Naive thymus-derived CD4-positive, alpha-beta T cell (primary cell): Measurements from ENCODE around the gene CSRP1. TPM values are rescaled to one million over a fixed set of nuclear protein-coding genes. Genes with fewer than 3 reads are reported as not detected.

ENCODE experiments used
- ATAC-seq: fragments of 150-1000 bp; cut with Tn5 transposase; 2 replicates; pipeline ENCODE4 v1.10.0; 2021; ENCODE audit warnings: mild to moderate bottlenecking, moderate library complexity
- CTCF ChIA-PET: fragments of 350-600 bp; sonication (Branson Sonifier 250); formaldehyde crosslinking; loops from one replicate; lab custom pipeline; 2021; ENCODE audit warnings: antibody characterized with exemption; lab: Charles Lee
- POLR2A ChIA-PET: fragments of 350-600 bp; sonication (Branson Sonifier 250); formaldehyde crosslinking; loops from one replicate; lab custom pipeline; 2021; ENCODE audit warnings: antibody characterized with exemption, inconsistent platforms; lab: Charles Lee
- DNase-seq, 9 donors: peaks; one replicate each; pipeline versions ENCODE4 v3.0.0 to v3.0.0-alpha.2; 2020 to 2022; ENCODE audit warnings: mixed read lengths in 1 of 9
- H3K27ac ChIP-seq: one replicate; pipeline ENCODE4 v1.7.0; 2013; ENCODE audit warnings: mild to moderate bottlenecking, low read depth, low read length, moderate library complexity
- H3K27me3 ChIP-seq, 2 donors: one replicate each; pipeline ENCODE4 v1.7.0; 2013; ENCODE audit warnings: low read length in 2 of 2, mild to moderate bottlenecking in 2 of 2, moderate library complexity in 2 of 2; ENCODE audit not compliant: control insufficient read depth in 2 of 2, insufficient read depth in 2 of 2
- H3K36me3 ChIP-seq, 3 experiments: 1 replicate in 2 of 3; 2 replicates in 1 of 3; pipeline ENCODE4 v1.7.0; 2013; ENCODE audit warnings: low read length in 3 of 3, mild to moderate bottlenecking in 3 of 3, moderate library complexity in 1 of 3; ENCODE audit not compliant: insufficient read depth in 3 of 3, control insufficient read depth in 2 of 3
- H3K4me1 ChIP-seq, 2 donors: one replicate each; pipeline ENCODE4 v1.7.0; 2013; ENCODE audit warnings: low read length in 2 of 2, mild to moderate bottlenecking in 2 of 2, moderate library complexity in 1 of 2; ENCODE audit not compliant: control insufficient read depth in 2 of 2, insufficient read depth in 2 of 2
- H3K4me3 ChIP-seq: 2 replicates; pipeline ENCODE4 v1.7.0; 2013; ENCODE audit warnings: mild to moderate bottlenecking, low read length
- H3K9me3 ChIP-seq, 3 experiments: 1 replicate in 2 of 3; 2 replicates in 1 of 3; pipeline ENCODE4 v1.7.0; 2013; ENCODE audit warnings: low read length in 3 of 3; ENCODE audit not compliant: control insufficient read depth in 2 of 3
- H3K27ac Mint-ChIP-seq, 9 donors: one replicate each; pipeline ENCODE4 v1.8.0; 2020 to 2022; ENCODE audit warnings: mixed read lengths in 9 of 9, mild to moderate bottlenecking in 8 of 9, moderate library complexity in 5 of 9, inconsistent platforms in 2 of 9
- H3K27me3 Mint-ChIP-seq, 5 donors: one replicate each; pipeline ENCODE4 v1.8.0; 2021 to 2022; ENCODE audit warnings: mixed read lengths in 5 of 5, mild to moderate bottlenecking in 1 of 5
- H3K36me3 Mint-ChIP-seq, 5 donors: one replicate each; pipeline ENCODE4 v1.8.0; 2020 to 2022; ENCODE audit warnings: mixed read lengths in 5 of 5, mild to moderate bottlenecking in 3 of 5, inconsistent platforms in 1 of 5
- H3K4me1 Mint-ChIP-seq, 7 donors: one replicate each; pipeline ENCODE4 v1.8.0; 2020 to 2022; ENCODE audit warnings: mixed read lengths in 7 of 7, mild to moderate bottlenecking in 3 of 7, inconsistent platforms in 1 of 7
- H3K4me3 Mint-ChIP-seq, 10 donors: one replicate each; pipeline ENCODE4 v1.8.0; 2020 to 2022; ENCODE audit warnings: mild to moderate bottlenecking in 10 of 10, mixed read lengths in 10 of 10, moderate library complexity in 6 of 10, inconsistent platforms in 2 of 10
- H3K9me3 Mint-ChIP-seq, 11 donors: one replicate each; pipeline ENCODE4 v1.8.0; 2020 to 2022; ENCODE audit warnings: mixed read lengths in 11 of 11, mild to moderate bottlenecking in 4 of 11, inconsistent platforms in 1 of 11, moderate library complexity in 1 of 11
- intact Hi-C, 2 donors: fragments of 100-400 bp; cut with micrococcal nuclease; formaldehyde crosslinking; loops; one replicate each; pipeline ENCODE4 v1.15.1; 2023
- polyA plus RNA-seq, 2 donors: library from polyadenylated mRNA; unstranded; fragments of 300-500 nt; fragmentation: Illumina TruSeq; gene quantifications; one replicate each; pipeline ENCODE4 v1.2.3, GENCODE V29; 2021
- total RNA-seq, 6 experiments: library from RNA in 5 of 6; stranded (reverse) in 5 of 6; gene quantifications; 1 replicate in 5 of 6; 2 replicates in 1 of 6; pipeline ENCODE4 v1.2.3 and lab custom pipeline; 2021 to 2026

The CSRP1 gene
- total and polyA plus RNA-seq, 7 experiments from 2014 or later: 24.2 to 83.1 (median 43.6) TPM

GRCh38 chr1:201537467-201537866 is 30.5 kb upstream of the CSRP1 start:
- ATAC-seq (no peak), DNase-seq (no peak)
- Mint-ChIP-seq H3K27ac (no peak overlapping the region), H3K4me1 (peaks cover 5 to 23% (median 20%) of the 10 kb centered on the region in 7 donors), H3K9me3 (no peaks in the 10 kb centered on the region), H3K4me3 (peak overlapping the region in 3 of 10 donors; percentile 5 to 82 (median 35)), H3K36me3 (peaks cover 0 to 13% (median 6%) of the 10 kb centered on the region in 5 donors), H3K27me3 (peaks cover 45 to 67% (median 58%) of the 10 kb centered on the region in 5 donors)
- H3K36me3 ChIP-seq: no peaks in the 10 kb centered on the region
- intact Hi-C loops: no loop called here
- no peaks in the 10 kb centered on the region for H3K9me3 ChIP-seq
- H3K27ac ChIP-seq: no peak overlapping the region
- H3K27me3 ChIP-seq: peaks cover 0 to 29% of the 10 kb centered on the region in 2 donors
- ChIA-PET POLR2A (interaction anchor here (0.6 kb wide), 1 partner anchor 24 kb away, joined by 3 read pairs; no protein-coding TSS in a partner anchor), CTCF (interaction anchor here (0.6 kb wide), 1 partner anchor 324 kb away, joined by 3 read pairs; no protein-coding TSS in a partner anchor)
- H3K4me1 ChIP-seq: peaks cover 0 to 19% of the 10 kb centered on the region in 2 donors
- H3K4me3 ChIP-seq: no peak overlapping the region

GRCh38 chr1:201537028-201537427 is 30.1 kb upstream of the CSRP1 start:
- Mint-ChIP-seq H3K27ac (no peak overlapping the region), H3K27me3 (peaks cover 49 to 62% (median 53%) of the 10 kb centered on the region in 5 donors), H3K9me3 (no peaks in the 10 kb centered on the region), H3K36me3 (peaks cover 0 to 17% (median 6%) of the 10 kb centered on the region in 5 donors), H3K4me3 (peak overlapping the region in 2 of 10 donors; percentile 5 to 82), H3K4me1 (peaks cover 5 to 23% (median 20%) of the 10 kb centered on the region in 7 donors)
- Histone ChIP-seq H3K4me3 (no peak overlapping the region), H3K9me3 (no peaks in the 10 kb centered on the region), H3K27ac (no peak overlapping the region), H3K27me3 (peaks cover 0 to 29% of the 10 kb centered on the region in 2 donors), H3K36me3 (no peaks in the 10 kb centered on the region), H3K4me1 (peaks cover 0 to 19% of the 10 kb centered on the region in 2 donors)
- DNase-seq (no peak), ATAC-seq (no peak)
- ChIA-PET CTCF (interaction anchor here (0.6 kb wide), 1 partner anchor 324 kb away, joined by 3 read pairs; no protein-coding TSS in a partner anchor), POLR2A (interaction anchor here (0.6 kb wide), 1 partner anchor 25 kb away, joined by 3 read pairs; no protein-coding TSS in a partner anchor)
- intact Hi-C loops: no loop called here

GRCh38 chr1:201536558-201536957 is 29.6 kb upstream of the CSRP1 start:
- no peaks in the 10 kb centered on the region for H3K9me3 Mint-ChIP-seq
- DNase-seq (no peak), ATAC-seq (no peak)
- ChIA-PET POLR2A (no interaction called here), CTCF (no interaction called here)
- no peaks in the 10 kb centered on the region for H3K36me3 ChIP-seq
- no peaks in the 10 kb centered on the region for H3K9me3 ChIP-seq
- peaks cover 5 to 23% (median 20%) of the 10 kb centered on the region in 7 donors for H3K4me1 Mint-ChIP-seq
- peaks cover 47 to 58% (median 50%) of the 10 kb centered on the region in 5 donors for H3K27me3 Mint-ChIP-seq
- H3K27ac Mint-ChIP-seq: no peak overlapping the region
- H3K4me3 ChIP-seq: no peak overlapping the region
- peaks cover 0 to 29% of the 10 kb centered on the region in 2 donors for H3K27me3 ChIP-seq
- intact Hi-C loops: no loop called here
- H3K4me3 Mint-ChIP-seq: no peak overlapping the region
- peaks cover 0 to 19% of the 10 kb centered on the region in 2 donors for H3K4me1 ChIP-seq
- peaks cover 0 to 22% (median 5%) of the 10 kb centered on the region in 5 donors for H3K36me3 Mint-ChIP-seq
- H3K27ac ChIP-seq: no peak overlapping the region

GRCh38 chr1:201535919-201536245 is 29.0 kb upstream of the CSRP1 start:
- intact Hi-C loops: no loop called here
- Mint-ChIP-seq H3K4me3 (no peak overlapping the region), H3K27ac (no peak overlapping the region), H3K9me3 (no peaks in the 10 kb centered on the region), H3K36me3 (peaks cover 0 to 28% (median 5%) of the 10 kb centered on the region in 5 donors), H3K27me3 (peaks cover 43 to 52% (median 45%) of the 10 kb centered on the region in 5 donors), H3K4me1 (peaks cover 5 to 23% (median 20%) of the 10 kb centered on the region in 7 donors)
- no peak for DNase-seq
- no peak overlapping the region for H3K4me3 ChIP-seq
- peaks cover 0 to 26% of the 10 kb centered on the region in 2 donors for H3K27me3 ChIP-seq
- no peak overlapping the region for H3K27ac ChIP-seq
- H3K4me1 ChIP-seq: peaks cover 0 to 19% of the 10 kb centered on the region in 2 donors
- no peaks in the 10 kb centered on the region for H3K9me3 ChIP-seq
- H3K36me3 ChIP-seq: no peaks in the 10 kb centered on the region
- ChIA-PET POLR2A (no interaction called here), CTCF (no interaction called here)
- peak; percentile 4 for ATAC-seq

GRCh38 chr1:201535046-201535918 is 28.4 kb upstream of the CSRP1 start:
- H3K4me1 Mint-ChIP-seq: peaks cover 1 to 19% (median 16%) of the 10 kb centered on the region in 7 donors
- ChIA-PET POLR2A (interaction anchor here (0.6 kb wide), 1 partner anchor 1808 kb away, joined by 3 read pairs; no protein-coding TSS in a partner anchor), CTCF (no interaction called here)
- DNase-seq: no peak
- peak; percentile 25 for ATAC-seq
- Histone ChIP-seq H3K4me1 (peaks cover 0 to 19% of the 10 kb centered on the region in 2 donors), H3K27ac (no peak overlapping the region), H3K4me3 (no peak overlapping the region), H3K36me3 (no peaks in the 10 kb centered on the region), H3K27me3 (peaks cover 0 to 23% of the 10 kb centered on the region in 2 donors), H3K9me3 (no peaks in the 10 kb centered on the region)
- peaks cover 37 to 46% (median 40%) of the 10 kb centered on the region in 5 donors for H3K27me3 Mint-ChIP-seq
- H3K4me3 Mint-ChIP-seq: no peak overlapping the region
- H3K36me3 Mint-ChIP-seq: peaks cover 0 to 34% (median 5%) of the 10 kb centered on the region in 5 donors
- H3K9me3 Mint-ChIP-seq: no peaks in the 10 kb centered on the region
- H3K27ac Mint-ChIP-seq: no peak overlapping the region
- intact Hi-C loops: no loop called here

- ChIA-PET CTCF (interaction anchor here (0.9 kb wide), 1 partner anchor 26 kb away, joined by 3 read pairs; no protein-coding TSS in a partner anchor), POLR2A (no interaction called here)
- Histone ChIP-seq H3K4me1 (peaks cover 0 to 11% of the 10 kb centered on the region in 2 donors), H3K36me3 (no peaks in the 10 kb centered on the region), H3K27ac (no peak overlapping the region), H3K9me3 (no peaks in the 10 kb centered on the region), H3K27me3 (peaks cover 0 to 17% of the 10 kb centered on the region in 2 donors), H3K4me3 (no peak overlapping the region)
- H3K27me3 Mint-ChIP-seq: peaks cover 30 to 35% (median 32%) of the 10 kb centered on the region in 5 donors
- no peak overlapping the region for H3K4me3 Mint-ChIP-seq
- DNase-seq (no peak), ATAC-seq (no peak)
- peaks cover 5 to 47% (median 10%) of the 10 kb centered on the region in 5 donors for H3K36me3 Mint-ChIP-seq
- H3K9me3 Mint-ChIP-seq: no peaks in the 10 kb centered on the region
- intact Hi-C loops: no loop called here
- no peak overlapping the region for H3K27ac Mint-ChIP-seq
- peaks cover 0 to 18% (median 9%) of the 10 kb centered on the region in 7 donors for H3K4me1 Mint-ChIP-seq
These were observed 26.9 kb upstream of the CSRP1 start for GRCh38 chr1:201533836-201534235.
